Measurements from ENCODE around the gene CA5A.

The CA5A gene

GRCh38 chr16:87927195-87927562 lies 9.2 kb downstream of the CA5A start:
- no peaks in the 10 kb centered on the region for H4K20me1 ChIP-seq (ENCODE audit: insufficient read depth)
- no peaks in the 10 kb centered on the region for H3K4me1 ChIP-seq (ENCODE audit: low read depth, poor library complexity, severe bottlenecking)
- TF ChIP-seq, protein P1, sequence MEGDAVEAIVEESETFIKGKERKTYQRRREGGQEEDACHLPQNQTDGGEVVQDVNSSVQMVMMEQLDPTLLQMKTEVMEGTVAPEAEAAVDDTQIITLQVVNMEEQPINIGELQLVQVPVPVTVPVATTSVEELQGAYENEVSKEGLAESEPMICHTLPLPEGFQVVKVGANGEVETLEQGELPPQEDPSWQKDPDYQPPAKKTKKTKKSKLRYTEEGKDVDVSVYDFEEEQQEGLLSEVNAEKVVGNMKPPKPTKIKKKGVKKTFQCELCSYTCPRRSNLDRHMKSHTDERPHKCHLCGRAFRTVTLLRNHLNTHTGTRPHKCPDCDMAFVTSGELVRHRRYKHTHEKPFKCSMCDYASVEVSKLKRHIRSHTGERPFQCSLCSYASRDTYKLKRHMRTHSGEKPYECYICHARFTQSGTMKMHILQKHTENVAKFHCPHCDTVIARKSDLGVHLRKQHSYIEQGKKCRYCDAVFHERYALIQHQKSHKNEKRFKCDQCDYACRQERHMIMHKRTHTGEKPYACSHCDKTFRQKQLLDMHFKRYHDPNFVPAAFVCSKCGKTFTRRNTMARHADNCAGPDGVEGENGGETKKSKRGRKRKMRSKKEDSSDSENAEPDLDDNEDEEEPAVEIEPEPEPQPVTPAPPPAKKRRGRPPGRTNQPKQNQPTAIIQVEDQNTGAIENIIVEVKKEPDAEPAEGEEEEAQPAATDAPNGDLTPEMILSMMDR (conservative IDR thresholded peaks at IDR 0.05; ENCODE audit: low read depth, low read length) = no peak
- no peaks in the 10 kb centered on the region for H3K36me3 ChIP-seq (ENCODE audit: insufficient read depth)
- no peak overlapping the region for H3K4me2 ChIP-seq
- no peak overlapping the region for H2AFZ ChIP-seq (ENCODE audit: low read depth)
- no peak overlapping the region for H3K9ac ChIP-seq
- peaks cover 48% of the 10 kb centered on the region for H3K27me3 ChIP-seq (ENCODE audit: insufficient read depth, low read depth)
- H3K79me2 ChIP-seq (ENCODE audit: insufficient read depth, low read depth) = no peaks in the 10 kb centered on the region
- no peak overlapping the region for H3K27ac ChIP-seq
- no peak overlapping the region for H3K4me3 ChIP-seq (IDR thresholded peaks at IDR 0.05; ENCODE audit: insufficient read depth, low read depth, low read length)

GRCh38 chr16:87926246-87927194 lies 9.8 kb downstream of the CA5A start:
- Histone ChIP-seq H4K20me1 (ENCODE audit: insufficient read depth) (no peaks in the 10 kb centered on the region), H3K27me3 (ENCODE audit: insufficient read depth, low read depth) (peaks cover 52% of the 10 kb centered on the region), H3K79me2 (ENCODE audit: insufficient read depth, low read depth) (no peaks in the 10 kb centered on the region)

DNA sequence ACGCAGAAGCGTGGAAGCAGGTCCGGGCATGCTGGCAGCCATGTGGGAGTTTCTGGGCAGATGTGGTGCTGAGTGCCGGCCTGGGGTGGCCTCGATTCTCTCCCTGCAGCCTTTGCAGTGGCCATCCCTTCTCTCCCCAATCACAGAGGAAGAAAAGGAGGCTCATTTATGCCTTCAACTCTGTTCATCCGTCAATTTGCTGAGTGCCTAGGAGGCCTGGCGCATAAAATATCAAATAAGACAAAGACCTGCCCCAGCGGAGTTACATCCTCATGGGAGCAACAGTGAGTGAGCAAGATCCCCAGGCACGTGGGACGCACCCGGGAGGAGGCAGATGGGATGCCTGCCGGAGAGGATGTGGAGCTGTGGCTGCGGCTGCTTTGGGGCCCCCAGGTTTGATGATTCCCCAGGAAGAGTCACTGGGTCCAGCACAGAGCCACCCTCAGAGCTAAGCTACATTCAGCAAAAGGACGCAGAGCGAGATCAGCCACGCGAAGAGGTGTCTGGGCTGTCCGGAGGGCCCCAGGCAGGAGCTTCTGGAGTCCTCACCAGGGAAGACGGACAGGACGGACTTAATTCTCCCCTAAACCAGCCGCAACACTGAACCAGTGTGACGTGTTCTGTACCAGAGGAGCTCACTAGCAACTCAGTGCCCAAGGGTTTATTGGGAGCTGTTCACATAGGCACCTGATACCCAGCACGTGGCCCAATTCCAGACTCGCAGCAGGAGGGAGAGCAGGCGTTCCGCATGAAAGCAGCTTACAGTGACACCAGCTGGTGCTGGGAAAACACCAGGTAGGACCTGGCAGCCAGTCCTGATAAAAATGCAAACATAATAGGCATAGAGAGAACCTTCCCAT lies 11.3 kb downstream of the CA5A start:
- Histone ChIP-seq H3K79me2 (ENCODE audit: insufficient read depth, low read depth) (no peaks in the 10 kb centered on the region), H3K27ac (no peak overlapping the region), H3K4me1 (ENCODE audit: low read depth, poor library complexity, severe bottlenecking) (no peaks in the 10 kb centered on the region), H2AFZ (ENCODE audit: low read depth) (no peak overlapping the region), H3K27me3 (ENCODE audit: insufficient read depth, low read depth) (peaks cover 65% of the 10 kb centered on the region), H4K20me1 (ENCODE audit: insufficient read depth) (no peaks in the 10 kb centered on the region), H3K4me2 (no peak overlapping the region), H3K36me3 (ENCODE audit: insufficient read depth) (no peaks in the 10 kb centered on the region), H3K9ac (no peak overlapping the region), H3K4me3 (IDR thresholded peaks at IDR 0.05; ENCODE audit: insufficient read depth, low read depth, low read length) (no peak overlapping the region)
- TF ChIP-seq, protein P1 (conservative IDR thresholded peaks at IDR 0.05; ENCODE audit: low read depth, low read length) = no peak

More at GRCh38 chr16:87926246-87927194, 9.8 kb downstream of the CA5A start:
- H2AFZ ChIP-seq (ENCODE audit: low read depth) = no peak overlapping the region
- H3K4me1 ChIP-seq (ENCODE audit: low read depth, poor library complexity, severe bottlenecking) = no peaks in the 10 kb centered on the region
- H3K9ac ChIP-seq = no peak overlapping the region
- no peaks in the 10 kb centered on the region for H3K36me3 ChIP-seq (ENCODE audit: insufficient read depth)
- no peak overlapping the region for H3K4me2 ChIP-seq
- TF ChIP-seq, protein P1 (conservative IDR thresholded peaks at IDR 0.05; ENCODE audit: low read depth, low read length) = no peak
- no peak overlapping the region for H3K4me3 ChIP-seq (IDR thresholded peaks at IDR 0.05; ENCODE audit: insufficient read depth, low read depth, low read length)
- H3K27ac ChIP-seq = no peak overlapping the region

DNA sequence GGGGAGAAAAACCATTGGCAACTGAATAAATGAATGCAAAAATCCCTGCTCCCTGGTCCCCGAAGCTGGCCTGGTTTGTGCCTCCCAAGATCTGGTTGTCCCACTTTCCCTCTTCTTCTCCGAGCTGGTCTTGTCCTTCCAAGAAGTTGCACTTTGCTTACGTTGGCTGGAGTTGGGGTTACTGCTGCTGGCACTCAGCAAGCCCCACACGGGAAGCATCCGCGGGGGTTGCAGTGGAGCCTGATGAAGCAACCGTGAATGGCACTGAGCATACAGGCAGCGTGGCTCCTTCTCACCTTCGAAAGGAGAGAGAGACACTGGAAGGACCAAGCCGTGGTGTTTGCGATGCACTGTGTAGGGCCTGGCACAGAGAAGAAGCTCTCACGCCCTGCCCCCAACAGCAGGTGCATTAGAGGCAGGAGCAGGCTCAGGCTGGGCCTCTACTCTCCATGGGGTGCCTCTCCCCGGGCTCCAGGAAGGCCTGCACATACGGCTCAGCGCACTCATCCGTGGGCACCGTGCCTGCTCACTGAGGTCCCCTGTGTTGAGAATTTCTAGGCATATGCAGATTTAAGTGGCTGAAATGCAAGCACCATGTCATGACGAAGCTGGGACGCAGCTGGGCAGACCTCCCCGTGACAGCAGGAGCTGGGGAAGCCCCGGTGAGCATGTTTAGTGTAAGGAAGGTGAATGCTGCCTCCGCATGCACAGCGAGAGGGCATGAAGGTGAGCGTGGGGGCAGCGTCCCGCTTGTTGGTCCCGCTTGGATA lies 12.1 kb downstream of the CA5A start:
- H3K4me2 ChIP-seq = no peak overlapping the region
- H3K27me3 ChIP-seq (ENCODE audit: insufficient read depth, low read depth) = peaks cover 68% of the 10 kb centered on the region
- no peaks in the 10 kb centered on the region for H3K4me1 ChIP-seq (ENCODE audit: low read depth, poor library complexity, severe bottlenecking)
- no peak overlapping the region for H2AFZ ChIP-seq (ENCODE audit: low read depth)
- no peaks in the 10 kb centered on the region for H4K20me1 ChIP-seq (ENCODE audit: insufficient read depth)
- no peaks in the 10 kb centered on the region for H3K36me3 ChIP-seq (ENCODE audit: insufficient read depth)
- H3K27ac ChIP-seq = no peak overlapping the region
- TF ChIP-seq, protein P1 (conservative IDR thresholded peaks at IDR 0.05; ENCODE audit: low read depth, low read length) = no peak
- H3K4me3 ChIP-seq (IDR thresholded peaks at IDR 0.05; ENCODE audit: insufficient read depth, low read depth, low read length) = no peak overlapping the region
- no peak overlapping the region for H3K9ac ChIP-seq
- no peaks in the 10 kb centered on the region for H3K79me2 ChIP-seq (ENCODE audit: insufficient read depth, low read depth)

Measured in KMS-11 (cell line).